OCI-LY1 (cell line): Measurements from ENCODE around the gene JMJD1C.

Experiments
- H2AFZ ChIP-seq: fragments of 200-600 bp; sonication (generic), shearing (Covaris generic); 2 replicates; pipeline ENCODE4 v1.6.0; 2014; ENCODE audit warnings: antibody characterized with exemption, mild to moderate bottlenecking, low read length
- H3F3A ChIP-seq: fragments of 200-600 bp; sonication (generic), shearing (Covaris generic); 2 replicates; pipeline ENCODE4 v1.6.0; 2014; ENCODE audit warnings: mild to moderate bottlenecking, antibody characterized with exemption, low read length, moderate library complexity; ENCODE audit not compliant: insufficient read depth
- H3K27ac ChIP-seq: fragments of 200-600 bp; sonication (generic); 2 replicates; pipeline ENCODE4 v1.5.1; 2014; ENCODE audit warnings: low read length, mixed run types, mild to moderate bottlenecking, low read depth; ENCODE audit not compliant: poor library complexity, severe bottlenecking
- H3K27me3 ChIP-seq: fragments of 200-600 bp; sonication (generic); 2 replicates; pipeline ENCODE4 v1.6.0; 2014; ENCODE audit warnings: antibody characterized with exemption, mild to moderate bottlenecking, low read length, moderate library complexity; ENCODE audit not compliant: insufficient read depth
- H3K36me3 ChIP-seq: fragments of 200-600 bp; sonication (generic); 2 replicates; pipeline ENCODE4 v1.6.1; 2014; ENCODE audit warnings: mild to moderate bottlenecking, antibody characterized with exemption, low read length, moderate library complexity, mixed read lengths; ENCODE audit not compliant: insufficient read depth
- H3K4me1 ChIP-seq: fragments of 200-600 bp; sonication (generic); 2 replicates; pipeline ENCODE4 v1.5.1; 2014; ENCODE audit warnings: mild to moderate bottlenecking, low read length, moderate library complexity; ENCODE audit not compliant: insufficient read depth, severe bottlenecking
- H3K4me2 ChIP-seq: fragments of 200-600 bp; sonication (generic), shearing (Covaris generic); 2 replicates; pipeline ENCODE4 v1.6.1; 2014; ENCODE audit warnings: low read length
- H3K4me3 ChIP-seq: fragments of 200-600 bp; sonication (generic); 2 replicates; pipeline ENCODE4 v1.5.1; 2014; ENCODE audit warnings: low read length, low read depth, mild to moderate bottlenecking, mixed read lengths; ENCODE audit not compliant: poor library complexity, severe bottlenecking
- H3K79me2 ChIP-seq: fragments of 200-600 bp; shearing (Covaris generic); 2 replicates; pipeline ENCODE4 v1.6.1; 2016; ENCODE audit warnings: mixed run types, low read length, mixed read lengths; ENCODE audit not compliant: insufficient read depth
- H3K9ac ChIP-seq: fragments of 200-600 bp; sonication (generic), shearing (Covaris generic); 2 replicates; pipeline ENCODE4 v1.6.1; 2014; ENCODE audit warnings: mild to moderate bottlenecking, low read length, mixed read lengths
- H3K9me2 ChIP-seq: fragments of 200-600 bp; sonication (generic), shearing (Covaris generic); 2 replicates; pipeline ENCODE4 v1.6.1; 2014; ENCODE audit warnings: low read depth, mild to moderate bottlenecking, low read length, mixed read lengths
- H3K9me3 ChIP-seq: fragments of 200-600 bp; shearing (Covaris generic); 2 replicates; pipeline ENCODE4 v1.6.1; 2014; ENCODE audit warnings: low read length, mixed read lengths
- H4K20me1 ChIP-seq: fragments of 200-600 bp; sonication (generic), shearing (Covaris generic); 2 replicates; pipeline ENCODE4 v1.6.0; 2016; ENCODE audit warnings: mild to moderate bottlenecking, low read length; ENCODE audit not compliant: insufficient read depth
- CTCF ChIP-seq: fragments of 200-600 bp; sonication (generic), shearing (Covaris generic); IDR thresholded peaks from 2 replicates; pipeline ENCODE4 v1.5.1; 2017; ENCODE audit warnings: mild to moderate bottlenecking, antibody characterized with exemption, low read length, moderate library complexity, mixed read lengths
- EZH2 ChIP-seq: fragments of 200-600 bp; sonication (generic), shearing (Covaris generic); IDR thresholded peaks from 2 replicates; pipeline ENCODE4 v1.8.0; 2017; ENCODE audit warnings: borderline replicate concordance, mixed run types, mild to moderate bottlenecking, antibody characterized with exemption, low read length, moderate library complexity, mixed read lengths

The JMJD1C gene

GRCh38 chr10:63210611-63211196 lies 255.1 kb downstream of the JMJD1C start:
- no peaks in the 10 kb centered on the region for H3K9me2 ChIP-seq
- no peaks in the 10 kb centered on the region for H3K9me3 ChIP-seq
- H2AFZ ChIP-seq = no peak overlapping the region
- no peaks in the 10 kb centered on the region for H3F3A ChIP-seq
- no peak overlapping the region for H3K9ac ChIP-seq
- no peaks in the 10 kb centered on the region for H4K20me1 ChIP-seq
- no peak overlapping the region for H3K4me3 ChIP-seq
- H3K27ac ChIP-seq = no peak overlapping the region
- no peak overlapping the region for H3K4me2 ChIP-seq
- H3K79me2 ChIP-seq = peaks cover 45% of the 10 kb centered on the region
- H3K4me1 ChIP-seq = peaks cover 48% of the 10 kb centered on the region
- no peaks in the 10 kb centered on the region for H3K27me3 ChIP-seq
- TF ChIP-seq EZH2 (no peak), CTCF (no peak)
- peaks cover 87% of the 10 kb centered on the region for H3K36me3 ChIP-seq

GRCh38 chr10:63209705-63210104 lies 256.1 kb downstream of the JMJD1C start:
- Histone ChIP-seq H3K4me1 (peaks cover 58% of the 10 kb centered on the region), H3K9ac (no peak overlapping the region), H3K4me2 (no peak overlapping the region), H3K9me2 (no peaks in the 10 kb centered on the region), H3K27me3 (no peaks in the 10 kb centered on the region), H2AFZ (no peak overlapping the region), H4K20me1 (no peaks in the 10 kb centered on the region), H3F3A (no peaks in the 10 kb centered on the region), H3K27ac (no peak overlapping the region), H3K4me3 (no peak overlapping the region), H3K36me3 (peaks cover 86% of the 10 kb centered on the region), H3K9me3 (no peaks in the 10 kb centered on the region), H3K79me2 (peaks cover 39% of the 10 kb centered on the region)
- no peak for TF ChIP-seq EZH2
- no peak for TF ChIP-seq CTCF

GRCh38 chr10:63208986-63209385 lies 256.8 kb downstream of the JMJD1C start:
- Histone ChIP-seq H3K27ac (no peak overlapping the region), H3K4me2 (no peak overlapping the region), H3K27me3 (no peaks in the 10 kb centered on the region), H3K4me1 (peaks cover 61% of the 10 kb centered on the region), H3K9me2 (no peaks in the 10 kb centered on the region), H3K9me3 (no peaks in the 10 kb centered on the region), H3K9ac (no peak overlapping the region), H3F3A (no peaks in the 10 kb centered on the region), H3K79me2 (peaks cover 32% of the 10 kb centered on the region), H4K20me1 (no peaks in the 10 kb centered on the region), H3K36me3 (peaks cover 86% of the 10 kb centered on the region), H2AFZ (no peak overlapping the region), H3K4me3 (no peak overlapping the region)
- no peak for TF ChIP-seq CTCF
- no peak for TF ChIP-seq EZH2
